K562 (cell line): ENCODE data around the gene SH3BP5L. TPM values are rescaled to one million over a fixed set of nuclear protein-coding genes. Genes with fewer than 3 reads are reported as not detected.

ENCODE experiments used
- BRF2 ChIP-seq: IDR thresholded peaks from 3 replicates; pipeline ENCODE4 v1.6.1; 2011; ENCODE audit warnings: borderline replicate concordance, mild to moderate bottlenecking; ENCODE audit not compliant: insufficient read length, insufficient read depth
- CBX5 ChIP-seq: IDR thresholded peaks from 2 replicates; pipeline ENCODE4 v1.6.1; 2014; ENCODE audit warnings: low read depth, borderline replicate concordance
- CHD7 ChIP-seq: fragments of 200-600 bp; sonication (generic); IDR thresholded peaks from one replicate; pipeline ENCODE4 v1.6.1; 2012; ENCODE audit warnings: mild to moderate bottlenecking, low read depth, low read length, inconsistent platforms
- HNRNPLL ChIP-seq: fragments of 200-400 bp; formaldehyde crosslinking; IDR thresholded peaks from 2 replicates; pipeline ENCODE4 v1.6.1; 2017; ENCODE audit warnings: low read length, low read depth, mild to moderate bottlenecking; ENCODE audit not compliant: poor library complexity, severe bottlenecking
- KAT7 ChIP-seq: sonication (generic); formaldehyde crosslinking; IDR thresholded peaks from 2 replicates; pipeline ENCODE4 v1.8.0; 2022; ENCODE audit warnings: missing genetic modification reagents, mild to moderate bottlenecking, borderline replicate concordance
- NBN ChIP-seq: fragments of 450-650 bp; IDR thresholded peaks from 2 replicates; pipeline ENCODE4 v1.6.1; 2016; ENCODE audit warnings: low read depth, mild to moderate bottlenecking
- SMAD2 ChIP-seq: fragments of 150-350 bp; IDR thresholded peaks from 2 replicates; pipeline ENCODE4 v1.6.1; 2014; ENCODE audit warnings: low read depth, mild to moderate bottlenecking, low read length
- SUPT5H ChIP-seq: fragments of 450-650 bp; IDR thresholded peaks from 2 replicates; pipeline ENCODE4 v1.6.1; 2016
- XRCC4 ChIP-seq: IDR thresholded peaks from one replicate; pipeline ENCODE4 v1.6.1; 2011; ENCODE audit not compliant: insufficient read depth, insufficient read length; ENCODE audit errors: extremely low read depth
- ZNF589 ChIP-seq: fragments of 200-800 bp; sonication (Bioruptor generic); IDR thresholded peaks from 2 replicates; pipeline ENCODE4 v1.6.1; 2016; ENCODE audit warnings: low read depth, missing genetic modification characterization, missing compliant biosample characterization
- ZNF639 ChIP-seq, 2 experiments: fragments of 200-800 bp in 1 of 2; sonication (Bioruptor generic) in 1 of 2; sonication (generic) in 1 of 2; formaldehyde crosslinking in 1 of 2; IDR thresholded peaks in 1 of 2; conservative IDR thresholded peaks in 1 of 2; 2 replicates each; pipeline versions ENCODE4 v1.5.0 to v1.6.1; 2016 to 2020; ENCODE audit warnings: missing compliant biosample characterization in 1 of 2, missing genetic modification characterization in 1 of 2, missing genetic modification reagents in 1 of 2
- ZNF707 ChIP-seq: fragments of 250-450 bp; sonication (Bioruptor Pico); conservative IDR thresholded peaks from 2 replicates; pipeline ENCODE4 v1.8.0; 2022; ENCODE audit warnings: inconsistent platforms, mild to moderate bottlenecking, moderate library complexity
- polyA plus RNA-seq, 8 experiments: library from polyadenylated mRNA; depleted of rRNA in 4 of 8; stranded (reverse) in 5 of 8; unstranded in 3 of 8; fragments of >200 nt; fragmentation: Nextera tagmentation in 2 of 8; fragmentation: Illumina TruSeq in 1 of 8; extraction: Ambion mirVana in 2 of 8; extraction: Trizol in 1 of 8; gene quantifications; 2 replicates each; pipeline versions ENCODE4 v1.2.1 to v1.2.3, GENCODE V29; 2011 to 2014; ENCODE audit warnings: inconsistent platforms in 1 of 8, missing spikeins in 1 of 8
- total RNA-seq, 7 experiments: library from RNA; depleted of rRNA in 6 of 7; stranded (reverse); fragments of >200 nt in 6 of 7; fragmentation: Illumina TruSeq in 2 of 7; extraction: Trizol in 2 of 7; gene quantifications; 2 replicates each; pipeline versions ENCODE4 v1.2.1 to v1.2.3, GENCODE V29; 2011 to 2021; ENCODE audit warnings: low replicate concordance in 1 of 7

SH3BP5L gene
- total and polyA plus RNA-seq, 9 of the 15 experiments (the other 6 are each of a cell fraction or from before 2014, with no cell fraction given): 1.9 to 26.5 (median 15.8) TPM

- no peak for TF ChIP-seq CHD7
- TF ChIP-seq HNRNPLL: peak; percentile 47
- TF ChIP-seq NBN: peak; percentile 88
- TF ChIP-seq SMAD2: no peak
- TF ChIP-seq ZNF707 (CRISPR knock-in tag): no peak
- no peak for TF ChIP-seq BRF2
- peak in 1 of 2 experiments; percentile 86; a peak in 2 of 4 replicates for TF ChIP-seq ZNF639 (CRISPR knock-in tag; conservative IDR thresholded peaks at IDR 0.05 in 1 of 2, IDR thresholded peaks at IDR 0.05 in 1 of 2)
- TF ChIP-seq ZNF589 (CRISPR knock-in tag): peak; percentile 88; the same call in 1 of the 2 replicates
- TF ChIP-seq XRCC4: no peak
- TF ChIP-seq KAT7 (CRISPR knock-in tag): peak; percentile 82; the same call in 1 of the 2 replicates
- TF ChIP-seq CBX5: no peak
- peak; percentile 67 for TF ChIP-seq SUPT5H
Measured at GRCh38 chr1:248825909-248826760, at the start of gene SH3BP5L (continued).
